Measurements from ENCODE around the gene PLA2G12B. TPM values are rescaled to one million over a fixed set of nuclear protein-coding genes. Genes with fewer than 3 reads are reported as not detected.
"Not testable (repeated sequence)": the region's sequence is repeated elsewhere in the genome, so short reads cannot be mapped to it uniquely, and the experiment has no call there.

Gene PLA2G12B, protein sequence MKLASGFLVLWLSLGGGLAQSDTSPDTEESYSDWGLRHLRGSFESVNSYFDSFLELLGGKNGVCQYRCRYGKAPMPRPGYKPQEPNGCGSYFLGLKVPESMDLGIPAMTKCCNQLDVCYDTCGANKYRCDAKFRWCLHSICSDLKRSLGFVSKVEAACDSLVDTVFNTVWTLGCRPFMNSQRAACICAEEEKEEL
- total RNA-seq (2022) (not detected in 2 replicates), Bru-seq, nascent RNA (percentile 9 among the genes with signal in this experiment), BruChase-seq, experiment 1, labeled RNA remaining after a 6-hour chase (percentile 26 among the genes with signal in this experiment), BruChase-seq, experiment 2, labeled RNA remaining after a 2-hour chase (percentile 16 among the genes with signal in this experiment)
- long read RNA-seq = 0 reads

- no TSS peak for BruUV-seq (replicated peaks)
- intact Hi-C loops (cut with micrococcal nuclease) = no loop called here
- POLR2A ChIA-PET = interaction anchor here (0.7 kb wide), 1 partner anchor 77 kb away, joined by 4 read pairs; no protein-coding TSS in a partner anchor
- TF ChIP-seq, protein P1, sequence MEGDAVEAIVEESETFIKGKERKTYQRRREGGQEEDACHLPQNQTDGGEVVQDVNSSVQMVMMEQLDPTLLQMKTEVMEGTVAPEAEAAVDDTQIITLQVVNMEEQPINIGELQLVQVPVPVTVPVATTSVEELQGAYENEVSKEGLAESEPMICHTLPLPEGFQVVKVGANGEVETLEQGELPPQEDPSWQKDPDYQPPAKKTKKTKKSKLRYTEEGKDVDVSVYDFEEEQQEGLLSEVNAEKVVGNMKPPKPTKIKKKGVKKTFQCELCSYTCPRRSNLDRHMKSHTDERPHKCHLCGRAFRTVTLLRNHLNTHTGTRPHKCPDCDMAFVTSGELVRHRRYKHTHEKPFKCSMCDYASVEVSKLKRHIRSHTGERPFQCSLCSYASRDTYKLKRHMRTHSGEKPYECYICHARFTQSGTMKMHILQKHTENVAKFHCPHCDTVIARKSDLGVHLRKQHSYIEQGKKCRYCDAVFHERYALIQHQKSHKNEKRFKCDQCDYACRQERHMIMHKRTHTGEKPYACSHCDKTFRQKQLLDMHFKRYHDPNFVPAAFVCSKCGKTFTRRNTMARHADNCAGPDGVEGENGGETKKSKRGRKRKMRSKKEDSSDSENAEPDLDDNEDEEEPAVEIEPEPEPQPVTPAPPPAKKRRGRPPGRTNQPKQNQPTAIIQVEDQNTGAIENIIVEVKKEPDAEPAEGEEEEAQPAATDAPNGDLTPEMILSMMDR (IDR thresholded peaks at IDR 0.05; ENCODE audit: unreplicated experiment) = no peak
- CTCF ChIA-PET = no interaction called here
- H3K4me3 Mint-ChIP-seq (ENCODE audit: unreplicated experiment) = no peak within 1 kb of the TSS
- no peaks in the 10 kb centered on the region for H3K4me1 Mint-ChIP-seq (ENCODE audit: insufficient read depth, unreplicated experiment)
- H3K9me3 Mint-ChIP-seq (ENCODE audit: unreplicated experiment) = no peaks in the 10 kb centered on the region
- DNase-seq (ENCODE audit: unreplicated experiment) = no peak
- no peaks in the 10 kb centered on the region for H3K27me3 Mint-ChIP-seq (ENCODE audit: insufficient read depth, unreplicated experiment)
- H3K36me3 Mint-ChIP-seq (ENCODE audit: insufficient read depth, unreplicated experiment) = no peaks in the 10 kb centered on the region
- no peak within 1 kb of the TSS for H3K27ac Mint-ChIP-seq (ENCODE audit: low read depth, unreplicated experiment)
These were observed at the start of gene PLA2G12B for GRCh38 chr10:72954596-72955554. PLA2G12B (minus strand) TSS chr10:72954806; CDS start chr10:72954685, 121 bp downstream.

DNA sequence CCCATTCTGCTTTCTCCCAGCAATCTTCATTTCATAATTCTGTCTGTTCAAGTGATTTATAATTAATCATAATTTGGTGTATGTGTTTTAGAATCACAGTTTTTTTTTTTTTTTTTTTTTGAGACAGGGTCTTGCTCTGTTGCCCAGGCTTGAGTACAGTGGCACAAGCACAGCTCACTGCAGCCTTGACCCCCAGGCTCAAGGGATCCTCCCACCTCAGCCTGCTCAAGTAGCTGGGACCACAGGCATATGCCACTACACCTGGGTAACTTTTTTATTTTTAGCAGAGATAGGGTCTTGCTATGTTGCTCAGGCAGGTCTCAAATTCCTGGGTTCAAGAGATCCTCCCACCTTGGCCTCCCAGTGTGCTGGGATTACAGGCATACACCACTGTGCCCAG, 49.2 kb upstream of the PLA2G12B start:
- no TSS peak for BruUV-seq (replicated peaks)
- Mint-ChIP-seq H3K4me1 (ENCODE audit: insufficient read depth, unreplicated experiment) (no peaks in the 10 kb centered on the region), H3K4me3 (ENCODE audit: unreplicated experiment) (no peak overlapping the region), H3K27me3 (ENCODE audit: insufficient read depth, unreplicated experiment) (no peaks in the 10 kb centered on the region), H3K36me3 (ENCODE audit: insufficient read depth, unreplicated experiment) (peaks cover 27% of the 10 kb centered on the region), H3K27ac (ENCODE audit: low read depth, unreplicated experiment) (no peak overlapping the region), H3K9me3 (ENCODE audit: unreplicated experiment) (no peaks in the 10 kb centered on the region)
- intact Hi-C loops (cut with micrococcal nuclease) = no loop called here
- ChIA-PET CTCF (no interaction called here), POLR2A (no interaction called here)
- DNase-seq (ENCODE audit: unreplicated experiment) = no peak
- TF ChIP-seq, protein P1 (IDR thresholded peaks at IDR 0.05; ENCODE audit: unreplicated experiment) = no peak

GRCh38 chr10:73000973-73001372, 46.4 kb upstream of the PLA2G12B start:
- H3K27me3 Mint-ChIP-seq (ENCODE audit: insufficient read depth, unreplicated experiment) = no peaks in the 10 kb centered on the region
- POLR2A ChIA-PET = interaction anchor here (0.9 kb wide), 1 partner anchor 10 kb away, joined by 3 read pairs; no protein-coding TSS in a partner anchor
- no peaks in the 10 kb centered on the region for H3K4me1 Mint-ChIP-seq (ENCODE audit: insufficient read depth, unreplicated experiment)
- H3K9me3 Mint-ChIP-seq (ENCODE audit: unreplicated experiment) = no peaks in the 10 kb centered on the region
- TF ChIP-seq, protein P1 (IDR thresholded peaks at IDR 0.05; ENCODE audit: unreplicated experiment) = no peak
- H3K27ac Mint-ChIP-seq (ENCODE audit: low read depth, unreplicated experiment) = no peak overlapping the region
- CTCF ChIA-PET = interaction anchor here (0.5 kb wide), 1 partner anchor 32 kb away, joined by 3 read pairs; no protein-coding TSS in a partner anchor
- BruUV-seq (replicated peaks) = no TSS peak
- H3K36me3 Mint-ChIP-seq (ENCODE audit: insufficient read depth, unreplicated experiment) = peaks cover 23% of the 10 kb centered on the region
- intact Hi-C loops (cut with micrococcal nuclease) = no loop called here
- DNase-seq (ENCODE audit: unreplicated experiment) = no peak
- no peak overlapping the region for H3K4me3 Mint-ChIP-seq (ENCODE audit: unreplicated experiment)

DNA sequence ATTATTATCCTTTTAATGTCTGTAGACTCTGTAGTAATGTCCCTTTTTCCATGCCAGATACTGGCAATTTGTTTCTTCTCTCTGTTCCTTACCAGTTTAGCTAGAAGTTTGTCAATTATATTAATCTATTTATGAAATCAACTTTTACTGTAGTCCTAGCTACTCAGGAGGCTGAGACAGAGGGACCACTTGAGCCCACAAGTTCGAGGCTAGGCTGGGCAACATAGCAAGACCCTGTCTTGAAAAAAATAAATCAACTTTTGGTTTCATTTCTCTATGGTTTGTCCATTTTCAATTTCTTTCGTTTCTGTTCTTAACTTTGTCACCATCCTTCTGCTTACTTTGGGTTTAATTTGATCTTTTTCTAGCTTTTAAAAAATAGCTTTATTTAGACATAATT, 42.5 kb upstream of the PLA2G12B start:
- BruUV-seq (replicated peaks) = no TSS peak
- Mint-ChIP-seq H3K4me1 (ENCODE audit: insufficient read depth, unreplicated experiment) (no peaks in the 10 kb centered on the region), H3K4me3 (ENCODE audit: unreplicated experiment) (no peak overlapping the region), H3K27ac (ENCODE audit: low read depth, unreplicated experiment) (no peak overlapping the region), H3K9me3 (ENCODE audit: unreplicated experiment) (no peaks in the 10 kb centered on the region), H3K36me3 (ENCODE audit: insufficient read depth, unreplicated experiment) (peaks cover 4% of the 10 kb centered on the region), H3K27me3 (ENCODE audit: insufficient read depth, unreplicated experiment) (no peaks in the 10 kb centered on the region)
- no peak for DNase-seq (ENCODE audit: unreplicated experiment)
- intact Hi-C loops (cut with micrococcal nuclease) = no loop called here
- ChIA-PET POLR2A (interaction anchor here (1.5 kb wide), 1 partner anchor 9 kb away, joined by 5 read pairs; no protein-coding TSS in a partner anchor), CTCF (interaction anchor here (0.6 to 0.7 kb wide), 2 partner anchors 103 to 304 kb away, joined by 3 read pairs; no protein-coding TSS in a partner anchor)
- TF ChIP-seq, protein P1 (IDR thresholded peaks at IDR 0.05; ENCODE audit: unreplicated experiment) = no peak

DNA sequence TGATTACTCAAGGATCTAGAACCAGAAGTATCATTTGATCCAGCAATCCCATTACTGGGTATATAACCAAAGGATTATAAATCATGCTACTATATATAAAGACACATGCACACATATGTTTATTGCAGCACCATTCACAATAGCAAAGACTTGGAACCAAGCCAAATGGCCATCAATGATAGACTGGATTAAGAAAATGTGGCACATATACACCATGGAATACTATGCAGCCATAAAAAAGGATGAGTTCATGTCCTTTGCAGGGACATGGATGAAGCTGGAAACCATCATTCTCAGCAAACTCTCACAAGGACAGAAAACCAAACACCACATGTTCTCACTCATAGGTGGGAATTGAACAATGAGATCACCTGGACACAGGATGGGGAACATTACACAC, 40.9 kb upstream of the PLA2G12B start:
- POLR2A ChIA-PET; H3K27me3 Mint-ChIP-seq (ENCODE audit: insufficient read depth, unreplicated experiment); H3K36me3 Mint-ChIP-seq (ENCODE audit: insufficient read depth, unreplicated experiment); H3K27ac Mint-ChIP-seq (ENCODE audit: low read depth, unreplicated experiment); H3K9me3 Mint-ChIP-seq (ENCODE audit: unreplicated experiment); CTCF ChIA-PET; DNase-seq (ENCODE audit: unreplicated experiment); BruUV-seq (replicated peaks); intact Hi-C loops (cut with micrococcal nuclease); H3K4me1 Mint-ChIP-seq (ENCODE audit: insufficient read depth, unreplicated experiment); H3K4me3 Mint-ChIP-seq (ENCODE audit: unreplicated experiment): not testable (repeated sequence)

DNA sequence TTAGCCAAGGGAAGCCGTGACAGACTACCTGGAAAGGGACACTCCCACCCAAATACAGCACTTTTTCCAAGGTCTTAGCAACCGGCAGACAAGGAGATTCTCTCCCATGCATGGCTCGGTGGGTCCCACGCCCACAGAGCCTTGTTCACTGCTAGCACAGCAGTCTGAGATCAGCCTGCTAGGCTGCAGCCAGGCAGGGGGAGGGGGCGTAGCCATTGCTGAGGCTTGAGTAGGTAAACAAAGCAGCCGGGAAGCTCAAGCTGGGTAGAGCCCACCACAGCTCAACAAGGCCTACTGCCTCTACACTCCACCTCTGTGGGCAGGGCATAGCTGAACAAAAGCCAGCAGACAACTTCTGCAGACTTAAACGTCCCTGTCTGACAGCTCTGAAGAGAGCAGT, 35.2 kb upstream of the PLA2G12B start:
- DNase-seq (ENCODE audit: unreplicated experiment); H3K36me3 Mint-ChIP-seq (ENCODE audit: insufficient read depth, unreplicated experiment); BruUV-seq (replicated peaks); H3K4me3 Mint-ChIP-seq (ENCODE audit: unreplicated experiment); intact Hi-C loops (cut with micrococcal nuclease); POLR2A ChIA-PET; CTCF ChIA-PET; H3K27me3 Mint-ChIP-seq (ENCODE audit: insufficient read depth, unreplicated experiment); H3K9me3 Mint-ChIP-seq (ENCODE audit: unreplicated experiment); H3K4me1 Mint-ChIP-seq (ENCODE audit: insufficient read depth, unreplicated experiment); H3K27ac Mint-ChIP-seq (ENCODE audit: low read depth, unreplicated experiment): not testable (repeated sequence)
